WTC11 (cell line): ENCODE measurements around the gene MACROH2A2. TPM values are rescaled to one million over a fixed set of nuclear protein-coding genes. Genes with fewer than 3 reads are reported as not detected.

Experiments used
- ATAC-seq: fragments of 200-7000 bp; cut with Tn5 transposase; 2 replicates; pipeline ENCODE4 v1.10.0; 2021; ENCODE audit warnings: mild to moderate bottlenecking, moderate library complexity
- CTCF ChIA-PET: fragments of 300-600 bp; sonication (Branson Sonifier 250); formaldehyde crosslinking; loops from one replicate; lab custom pipeline; 2021; ENCODE audit warnings: antibody characterized with exemption; lab: Charles Lee
- POLR2A ChIA-PET: fragments of 350-600 bp; sonication (Branson Sonifier 250); formaldehyde crosslinking; loops from one replicate; lab custom pipeline; 2021; ENCODE audit warnings: antibody characterized with exemption; lab: Charles Lee
- DNase-seq: peaks from one replicate; pipeline ENCODE4 v3.0.0; 2021; ENCODE audit warnings: low spot score
- H3K27ac Mint-ChIP-seq: 2 replicates; pipeline ENCODE4 v1.8.0; 2021; ENCODE audit warnings: mixed read lengths
- H3K27me3 Mint-ChIP-seq: 2 replicates; pipeline ENCODE4 v1.8.0; 2021; ENCODE audit warnings: low read depth, mild to moderate bottlenecking, moderate library complexity, mixed read lengths
- H3K36me3 Mint-ChIP-seq: 2 replicates; pipeline ENCODE4 v1.8.0; 2021; ENCODE audit warnings: mixed read lengths
- H3K4me1 Mint-ChIP-seq: 2 replicates; pipeline ENCODE4 v1.8.0; 2022; ENCODE audit warnings: mixed read lengths
- H3K4me3 Mint-ChIP-seq: 2 replicates; pipeline ENCODE4 v1.8.0; 2021; ENCODE audit warnings: mild to moderate bottlenecking, moderate library complexity, mixed read lengths
- H3K9me3 Mint-ChIP-seq: 2 replicates; pipeline ENCODE4 v1.8.0; 2021; ENCODE audit warnings: mixed read lengths
- AFF4 ChIP-seq: sonication (generic); formaldehyde crosslinking; IDR thresholded peaks from 2 replicates; pipeline ENCODE4 v1.8.1; 2023; ENCODE audit warnings: mild to moderate bottlenecking, missing genetic modification reagents, borderline replicate concordance
- ATF2 ChIP-seq: sonication (generic); formaldehyde crosslinking; IDR thresholded peaks from 2 replicates; pipeline ENCODE4 v1.8.1; 2022; ENCODE audit warnings: low read depth, missing genetic modification reagents, borderline replicate concordance
- CREB1 ChIP-seq: sonication (generic); formaldehyde crosslinking; IDR thresholded peaks from 2 replicates; pipeline ENCODE4 v1.8.0; 2023; ENCODE audit warnings: mild to moderate bottlenecking, missing genetic modification reagents
- CTCF ChIP-seq: fragments of 200-600 bp; IDR thresholded peaks from 2 replicates; pipeline ENCODE4 v1.8.0; 2022; ENCODE audit warnings: antibody characterized with exemption
- FOXJ3 ChIP-seq: sonication (generic); formaldehyde crosslinking; IDR thresholded peaks from 2 replicates; pipeline ENCODE4 v1.9.0; 2021; ENCODE audit warnings: missing genetic modification reagents, mild to moderate bottlenecking, borderline replicate concordance
- NFYB ChIP-seq: sonication (generic); formaldehyde crosslinking; conservative IDR thresholded peaks from 2 replicates; pipeline ENCODE4 v1.8.0; 2022; ENCODE audit warnings: low read depth, missing genetic modification reagents
- SMAD3 ChIP-seq: sonication (generic); formaldehyde crosslinking; IDR thresholded peaks from 2 replicates; pipeline ENCODE4 v1.8.0; 2022; ENCODE audit warnings: missing genetic modification reagents, mild to moderate bottlenecking, borderline replicate concordance
- SMAD4 ChIP-seq: sonication (generic); formaldehyde crosslinking; IDR thresholded peaks from 2 replicates; pipeline ENCODE4 v1.8.0; 2022; ENCODE audit warnings: mild to moderate bottlenecking, missing genetic modification reagents
- TCF7 ChIP-seq: sonication (generic); formaldehyde crosslinking; IDR thresholded peaks from 2 replicates; pipeline ENCODE4 v1.8.0; 2022; ENCODE audit warnings: mild to moderate bottlenecking, low read depth, missing genetic modification reagents, moderate library complexity
- TP53 ChIP-seq: sonication (generic); formaldehyde crosslinking; IDR thresholded peaks from 2 replicates; pipeline ENCODE4 v1.8.1; 2023; ENCODE audit warnings: mild to moderate bottlenecking, missing genetic modification reagents
- ZNF138 ChIP-seq: sonication (generic); formaldehyde crosslinking; conservative IDR thresholded peaks from 2 replicates; pipeline ENCODE4 v1.8.1; 2022; ENCODE audit warnings: mild to moderate bottlenecking, moderate library complexity, missing genetic modification reagents
- ZNF232 ChIP-seq: sonication (generic); formaldehyde crosslinking; IDR thresholded peaks from 2 replicates; pipeline ENCODE4 v1.8.0; 2022; ENCODE audit warnings: mild to moderate bottlenecking, missing genetic modification reagents
- ZNF396 ChIP-seq: fragments of 250-450 bp; sonication (Bioruptor Pico); IDR thresholded peaks from 2 replicates; pipeline ENCODE4 v1.8.0; 2021; ENCODE audit warnings: mild to moderate bottlenecking, moderate library complexity, borderline replicate concordance
- ZNF512 ChIP-seq: sonication (generic); formaldehyde crosslinking; IDR thresholded peaks from 2 replicates; pipeline ENCODE4 v1.8.1; 2022; ENCODE audit warnings: missing genetic modification reagents, borderline replicate concordance
- total RNA-seq: library from RNA; stranded (reverse); gene quantifications from 3 replicates; pipeline ENCODE4 v1.2.3, GENCODE V29; 2021

Gene MACROH2A2
- total RNA-seq, 1 experiment from 2014 or later: 35.4 TPM

GRCh38 chr10:70142555-70142954 is 89.9 kb downstream of the MACROH2A2 start (continued):
- no peak for TF ChIP-seq ATF2
- no peak for TF ChIP-seq TCF7 (CRISPR knock-in tag)
- no peak for TF ChIP-seq SMAD3 (CRISPR knock-in tag)
- no peak for TF ChIP-seq CREB1
- no peak for TF ChIP-seq AFF4

- ChIA-PET CTCF (interaction anchor here (1.0 to 4.0 kb wide), 8 partner anchors 23 to 358 kb away, joined by 3 to 79 read pairs (median 10); partner anchors contain the start of gene SAR1A), POLR2A (interaction anchor here (0.8 to 1.1 kb wide), 2 partner anchors 9 to 185 kb away, joined by 3 read pairs; no protein-coding TSS in a partner anchor)
- DNase-seq (no peak), ATAC-seq (no peak)
- Mint-ChIP-seq H3K4me1 (peaks cover 16% of the 10 kb centered on the region), H3K27ac (no peak overlapping the region), H3K36me3 (no peaks in the 10 kb centered on the region), H3K4me3 (peak overlapping the region; percentile 78), H3K27me3 (no peaks in the 10 kb centered on the region), H3K9me3 (no peaks in the 10 kb centered on the region)
- TF ChIP-seq ZNF232 (no peak), FOXJ3 (CRISPR knock-in tag) (no peak), ZNF138 (CRISPR knock-in tag) (no peak), ZNF396 (CRISPR knock-in tag) (no peak), CREB1 (no peak), ZNF512 (CRISPR knock-in tag) (no peak), NFYB (no peak), TP53 (CRISPR knock-in tag) (no peak), SMAD4 (CRISPR knock-in tag) (no peak), CTCF (no peak)
Observed at GRCh38 chr10:70144372-70145110, 91.9 kb downstream of the MACROH2A2 start.
